Activated T-helper 1 cell treated with anti-CD3 and anti-CD28 coated beads, Interleukin-2, amount 50 U/mL, for 16 hours (primary cell): Measurements from ENCODE around the gene CPSF7.
"Not testable (repeated sequence)": the region's sequence is repeated elsewhere in the genome, so short reads cannot be mapped to it uniquely, and the experiment has no call there.

ENCODE experiments used
- DNase-seq, 2 donors: peaks; one replicate each; pipeline ENCODE4 v3.0.0-alpha.2; 2020; ENCODE audit warnings: low read depth in 1 of 2, low spot score in 1 of 2

Gene CPSF7

DNA sequence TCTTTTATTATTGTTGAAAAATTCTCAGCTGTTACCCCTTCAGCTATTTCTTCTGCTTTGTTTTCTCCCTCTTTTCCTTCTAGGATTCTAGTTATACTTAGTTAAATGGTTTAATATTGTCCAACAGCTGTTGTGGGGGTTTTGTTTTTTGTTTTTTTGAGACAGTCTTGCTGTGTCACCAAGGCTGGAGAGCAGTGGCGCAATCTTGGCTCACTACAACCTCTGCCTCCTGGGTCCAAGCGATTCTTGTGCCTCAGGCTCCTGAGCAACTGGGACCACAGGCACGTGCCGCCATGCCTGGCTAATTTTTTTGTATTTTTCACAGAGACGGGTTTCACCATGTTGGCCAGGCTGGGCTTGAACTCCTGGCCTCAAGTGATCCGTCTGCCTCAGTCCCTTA, 12.8 kb upstream of the CPSF7 start:
- no peak for DNase-seq

DNA sequence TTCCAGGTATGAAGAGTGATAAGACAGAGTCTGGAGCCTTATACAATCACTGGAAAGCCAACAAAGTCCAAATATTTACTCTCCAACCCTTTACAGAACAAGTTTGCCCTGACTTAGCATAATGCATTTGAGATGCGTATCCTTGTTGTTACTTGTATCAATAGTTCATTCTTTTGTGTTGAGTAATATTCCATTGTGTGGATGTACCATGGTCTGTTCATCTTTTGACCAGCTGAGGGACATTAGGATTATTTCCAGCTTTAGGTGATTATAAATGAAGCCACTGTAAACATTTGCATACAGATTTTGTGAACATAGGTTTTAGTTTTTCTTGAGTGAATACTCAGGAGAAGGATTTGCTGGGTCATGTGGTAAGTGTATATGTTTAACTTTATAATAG, 9.8 kb upstream of the CPSF7 start:
- DNase-seq, result no peak

DNA sequence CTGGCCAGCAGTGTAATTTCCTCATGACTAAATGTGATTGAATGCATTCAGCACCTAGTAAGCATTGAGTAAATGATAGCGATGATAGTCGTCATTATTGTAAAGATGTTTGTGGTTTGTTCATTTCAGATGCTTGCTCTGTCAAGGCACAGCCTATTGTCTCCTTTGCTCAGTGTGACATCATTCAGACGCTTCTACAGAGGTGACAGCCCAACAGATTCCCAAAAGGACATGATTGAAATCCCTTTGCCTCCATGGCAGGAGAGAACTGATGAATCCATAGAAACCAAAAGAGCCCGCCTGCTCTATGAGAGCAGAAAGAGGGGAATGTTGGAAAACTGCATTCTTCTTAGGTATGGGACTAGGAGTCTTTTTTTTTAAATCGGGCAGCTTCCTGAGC, 7.7 kb upstream of the CPSF7 start:
- no peak for DNase-seq

DNA sequence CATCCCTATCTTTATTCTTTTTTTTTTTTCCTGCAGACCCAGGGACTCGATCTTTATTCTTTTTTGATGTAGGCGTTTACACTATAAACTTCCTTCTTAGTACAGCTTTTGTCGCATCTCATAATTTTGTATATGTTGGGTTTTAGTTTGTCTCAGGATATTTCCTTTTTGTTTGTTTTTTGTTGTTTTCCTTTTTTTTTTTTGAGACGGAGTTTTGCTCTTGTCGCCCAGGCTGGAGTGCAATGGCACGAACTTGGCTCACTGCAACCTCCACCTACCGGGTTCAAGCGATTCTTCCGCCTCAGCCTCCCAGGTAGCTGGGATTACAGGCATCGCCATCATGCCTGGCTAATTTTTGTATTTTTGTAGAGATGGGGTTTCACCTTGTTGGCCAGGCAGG, 1.1 kb upstream of the CPSF7 start:
- DNase-seq, result not testable (repeated sequence)

DNA sequence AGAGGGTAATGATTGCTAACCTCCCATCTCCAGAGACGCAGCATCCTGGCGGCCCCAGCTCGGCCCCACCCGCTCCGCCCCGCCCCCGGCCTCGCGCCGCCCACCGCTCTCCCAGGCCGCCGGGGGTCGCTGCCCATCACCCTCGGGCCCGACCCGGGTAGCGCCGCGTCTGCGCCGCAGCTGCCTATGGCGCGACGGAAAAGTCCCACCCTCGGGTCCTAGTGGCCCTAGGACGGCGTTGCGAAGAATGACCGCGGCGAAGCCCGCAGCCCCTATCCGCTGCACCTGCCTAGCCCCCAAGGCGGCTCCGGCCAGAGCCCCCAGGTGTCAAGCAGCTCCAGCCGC, 457 bp downstream of the CPSF7 start:
- DNase-seq, result peak; percentile 20 to 65

DNA sequence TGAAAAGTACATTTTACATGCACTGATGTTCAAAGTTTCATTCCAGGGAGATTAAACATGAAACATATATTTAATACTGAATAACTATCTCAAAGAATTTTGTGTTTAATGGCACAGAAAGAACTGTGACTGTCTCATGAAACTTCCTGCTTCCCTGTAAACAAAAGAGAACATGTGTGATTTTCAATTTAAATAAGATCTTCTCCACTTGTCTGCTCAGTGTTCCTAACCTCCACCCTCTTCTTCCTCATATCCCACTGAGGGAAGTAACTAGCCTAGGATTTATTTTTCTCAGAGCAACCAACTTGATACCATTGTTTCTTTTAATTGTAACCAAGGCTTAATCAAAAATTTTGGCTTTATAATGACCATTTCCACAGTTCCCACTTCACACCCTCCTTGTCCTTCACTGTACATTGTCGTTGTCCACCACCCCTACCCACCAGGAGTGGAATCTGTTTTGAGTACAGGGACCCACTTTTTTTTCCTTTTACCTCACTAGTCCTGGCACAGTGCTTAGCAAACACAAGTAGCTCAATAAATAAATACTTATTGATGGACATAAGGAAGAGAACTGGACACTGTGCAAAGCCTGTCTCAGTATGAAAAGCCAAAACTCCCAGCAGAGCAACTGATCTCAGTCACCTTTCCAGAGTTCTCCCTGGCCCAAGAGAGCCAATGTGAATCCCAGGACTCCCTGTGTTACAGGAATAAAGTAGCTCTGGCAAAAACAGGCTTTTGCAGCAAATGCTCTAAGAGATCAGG, 4.2 kb downstream of the CPSF7 start:
- no peak for DNase-seq

DNA sequence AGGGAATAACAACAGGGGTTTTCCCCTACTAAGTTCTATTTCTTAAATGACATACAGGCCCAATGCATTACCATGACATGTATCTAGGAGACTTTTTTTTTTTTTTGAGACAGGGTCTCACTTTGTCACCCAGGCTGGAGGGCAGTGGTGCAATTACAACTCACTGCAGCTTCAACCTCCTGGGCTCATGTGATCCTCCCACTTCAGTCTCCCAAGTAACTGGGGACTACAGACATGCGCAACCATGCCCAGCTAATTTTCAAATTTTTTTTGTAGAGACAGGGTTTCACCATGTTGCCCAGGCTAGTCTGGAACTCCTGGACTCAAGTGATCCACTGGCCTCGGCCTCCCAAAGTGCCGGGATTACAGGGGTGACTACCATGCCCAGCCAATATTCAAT, 7.5 kb downstream of the CPSF7 start:
- DNase-seq, result no peak

DNA sequence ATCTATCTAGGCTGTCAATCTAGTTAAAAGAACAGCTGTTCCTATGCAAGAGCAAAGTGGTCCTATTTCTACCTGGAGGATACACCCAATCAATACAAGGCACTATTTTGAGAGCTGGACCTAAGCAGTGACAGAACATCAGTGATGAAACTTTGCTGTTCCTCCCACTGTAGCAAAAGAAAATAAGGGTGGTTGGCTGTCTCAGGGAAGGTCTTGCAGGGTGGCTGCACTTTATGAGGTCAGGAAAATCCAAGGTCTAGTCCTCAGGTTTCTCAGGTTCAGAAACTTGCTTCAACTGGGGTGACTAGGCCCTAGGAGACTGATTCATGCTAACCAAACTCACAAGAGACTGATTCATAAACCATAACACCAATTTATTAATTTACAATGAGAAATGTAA, 11.6 kb downstream of the CPSF7 start:
- DNase-seq, result no peak

DNA sequence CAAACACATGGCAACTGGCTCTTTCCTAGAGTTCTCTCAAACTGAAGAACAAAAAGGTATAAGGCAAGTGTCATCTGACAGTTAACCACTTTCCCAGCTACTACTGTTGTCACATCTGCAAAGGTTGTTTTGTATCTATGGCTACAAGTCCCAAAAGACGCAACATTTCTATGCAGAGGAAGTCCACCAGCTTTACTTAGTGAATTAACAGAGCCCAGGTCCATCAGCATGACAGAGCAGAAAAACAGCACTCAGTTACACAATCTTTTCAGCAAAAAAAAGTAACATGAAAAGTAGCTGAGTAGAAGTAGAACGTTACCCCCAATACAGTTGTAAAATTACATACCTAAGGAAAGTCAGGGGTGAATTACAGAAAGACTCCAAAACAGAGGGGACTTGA, 12.1 kb downstream of the CPSF7 start:
- DNase-seq, result no peak

DNA sequence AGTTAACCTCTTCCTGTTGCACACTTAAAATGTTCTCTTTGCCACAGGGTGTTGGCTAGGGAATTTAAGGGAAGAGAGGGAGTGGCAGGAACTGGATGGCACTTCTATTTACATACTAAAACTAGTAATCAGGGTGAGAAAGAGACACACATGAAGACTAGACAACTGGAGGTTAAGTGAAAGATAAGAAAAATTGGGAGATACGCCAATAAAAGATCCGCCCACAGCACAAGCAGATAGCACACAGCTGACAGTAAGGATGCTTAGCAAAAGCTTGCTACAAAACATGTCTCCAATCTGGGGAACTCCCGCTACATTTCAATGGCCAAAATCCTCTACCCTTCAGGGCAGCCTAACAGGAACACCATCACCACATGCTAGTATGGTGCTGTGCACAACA, 12.8 kb downstream of the CPSF7 start:
- no peak for DNase-seq

DNA sequence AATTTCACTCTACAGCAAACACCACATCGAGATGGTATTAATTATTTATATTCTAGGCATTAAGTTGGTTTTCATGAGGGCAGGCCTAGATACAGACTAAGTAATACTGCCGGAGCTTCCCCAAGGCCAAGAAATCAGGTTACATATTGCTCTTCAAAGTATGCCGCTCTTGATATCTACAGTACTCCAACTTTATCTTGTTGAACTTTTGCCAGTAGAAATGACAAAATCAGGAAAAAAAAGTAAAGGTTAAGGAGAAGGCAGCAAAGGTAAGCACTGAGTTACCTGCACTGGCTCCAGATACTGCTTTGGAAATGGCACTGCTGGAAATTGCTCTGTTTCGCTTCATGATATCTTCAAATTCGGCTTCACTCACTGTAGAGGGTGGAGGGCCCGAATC, 14.4 kb downstream of the CPSF7 start:
- no peak for DNase-seq

DNA sequence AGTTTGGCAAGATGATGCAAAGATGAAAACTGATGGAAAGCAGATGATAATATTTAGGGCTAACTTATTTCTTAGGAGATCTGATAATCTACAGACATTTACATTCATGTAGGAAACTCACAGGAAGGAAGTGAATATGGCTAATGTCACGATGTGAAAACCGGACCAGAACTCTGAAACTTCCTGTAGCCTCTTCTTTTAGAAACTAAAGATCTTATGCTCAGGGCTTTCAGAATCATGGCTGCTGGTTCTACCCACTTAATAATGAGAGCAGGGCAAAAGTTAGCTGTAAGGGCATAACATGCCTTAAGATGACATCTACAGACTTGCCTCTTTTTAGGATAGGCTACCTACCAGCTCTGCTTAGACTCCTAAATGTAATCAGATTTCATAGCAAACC, 15.2 kb downstream of the CPSF7 start:
- DNase-seq, result no peak

DNA sequence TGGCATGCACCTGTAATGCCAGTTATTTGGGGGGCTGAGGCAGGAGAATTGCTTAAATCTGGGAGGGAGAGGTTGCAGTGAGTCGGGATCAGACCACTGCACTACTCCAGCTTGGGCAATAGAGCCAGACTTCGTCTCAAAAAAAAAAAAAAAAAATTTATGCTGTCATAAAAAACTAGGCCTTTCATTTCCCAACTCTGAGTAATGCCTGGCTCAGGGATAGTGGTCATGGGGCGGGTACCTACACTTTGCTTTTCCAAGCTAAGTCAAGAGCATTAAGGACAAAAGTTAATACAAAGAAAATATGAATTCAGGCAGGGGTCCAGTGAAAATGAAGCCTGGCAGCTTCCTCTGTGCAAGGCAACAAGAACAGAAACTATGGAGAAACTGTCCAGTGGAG, 16.3 kb downstream of the CPSF7 start:
- no peak for DNase-seq

DNA sequence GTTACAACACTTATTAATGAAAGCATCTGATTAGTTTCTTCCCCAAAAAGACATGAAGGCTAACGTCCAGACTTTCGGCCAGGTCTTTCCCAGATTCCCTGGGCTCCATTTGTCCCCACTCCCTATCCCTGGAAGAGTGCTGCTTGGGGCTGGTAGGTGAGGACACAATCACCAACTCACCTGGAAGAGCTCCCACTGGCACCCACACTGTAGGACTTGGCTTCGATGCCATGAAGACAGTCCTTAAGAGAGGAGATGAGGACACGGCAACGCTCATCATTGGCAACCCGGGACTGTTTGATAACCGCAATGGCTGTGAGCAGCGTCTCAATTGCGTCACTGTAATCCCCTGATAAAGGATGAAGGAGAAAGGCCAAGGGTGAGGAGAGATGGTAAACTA, 18.2 kb downstream of the CPSF7 start:
- no peak for DNase-seq

DNA sequence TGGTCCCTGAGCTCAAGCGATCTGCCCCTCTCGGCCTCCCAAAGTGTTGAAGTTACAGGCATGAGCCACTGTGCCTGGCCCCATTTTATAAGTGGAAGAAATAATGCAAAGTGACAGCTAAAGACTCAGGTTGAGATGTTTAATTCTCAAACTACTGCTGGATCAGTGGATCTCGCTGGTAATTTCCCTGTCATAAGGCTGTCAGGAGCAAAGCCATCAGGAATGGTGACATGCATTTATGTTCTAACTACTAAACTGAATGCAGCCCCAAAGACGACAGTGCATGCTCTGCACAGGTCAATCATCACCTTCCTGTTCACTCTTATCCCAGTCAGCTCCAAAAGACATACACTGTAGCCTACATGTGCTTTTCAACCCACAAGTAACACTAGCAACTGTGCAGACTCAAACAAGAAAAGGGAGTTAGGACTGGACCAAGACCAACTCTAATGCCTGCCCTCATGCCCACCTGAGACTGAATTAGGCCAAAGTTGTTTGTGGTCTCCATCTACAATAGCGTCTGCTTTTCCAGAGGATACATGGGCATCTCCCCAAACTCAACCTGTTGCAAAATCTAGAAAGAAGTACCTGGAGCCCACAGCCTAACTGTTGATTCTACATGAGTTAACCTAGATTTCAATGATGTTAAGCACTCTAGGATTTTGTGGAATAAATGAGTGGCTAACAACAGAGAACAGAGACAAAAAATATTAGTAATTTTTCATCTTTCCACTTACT, 22.6 kb downstream of the CPSF7 start:
- no peak for DNase-seq

DNA sequence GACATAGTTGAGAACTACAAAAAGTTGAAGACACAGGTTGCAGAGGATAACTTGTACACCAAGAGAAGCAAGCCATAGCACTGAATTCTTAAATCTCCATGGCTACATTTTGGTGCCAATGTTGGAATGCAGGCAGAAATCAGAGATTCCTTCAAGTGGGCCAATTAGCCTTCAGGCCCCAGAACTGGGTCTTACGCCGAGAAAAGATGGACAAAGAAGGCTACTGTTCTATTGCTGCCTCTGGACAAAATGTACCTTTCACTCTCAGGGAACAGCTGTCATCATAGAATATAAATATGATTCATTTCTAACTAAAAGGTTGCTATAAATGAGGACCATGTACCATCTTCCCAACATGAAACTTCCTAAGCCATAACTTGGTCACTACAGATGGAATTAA, 23.7 kb downstream of the CPSF7 start:
- DNase-seq, result no peak

DNA sequence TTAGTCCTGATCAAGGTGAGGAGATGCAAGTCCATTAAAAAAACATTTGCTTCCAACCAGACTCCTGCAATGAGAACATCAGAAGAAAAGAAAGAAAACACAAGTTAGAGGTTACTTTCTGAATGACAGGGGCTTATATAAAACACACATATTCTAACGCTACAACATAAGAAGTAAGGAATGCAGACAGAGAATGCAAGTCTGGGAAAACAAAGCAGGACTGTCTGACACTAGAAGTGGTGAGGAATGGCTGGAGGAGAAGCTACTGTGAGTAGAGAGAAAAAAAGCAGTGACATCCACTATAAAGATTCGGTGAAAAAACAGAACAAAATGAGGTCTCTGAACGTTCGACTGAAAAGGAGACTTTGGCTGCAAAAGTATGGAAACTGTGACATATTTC, 25.1 kb downstream of the CPSF7 start:
- DNase-seq, result no peak

DNA sequence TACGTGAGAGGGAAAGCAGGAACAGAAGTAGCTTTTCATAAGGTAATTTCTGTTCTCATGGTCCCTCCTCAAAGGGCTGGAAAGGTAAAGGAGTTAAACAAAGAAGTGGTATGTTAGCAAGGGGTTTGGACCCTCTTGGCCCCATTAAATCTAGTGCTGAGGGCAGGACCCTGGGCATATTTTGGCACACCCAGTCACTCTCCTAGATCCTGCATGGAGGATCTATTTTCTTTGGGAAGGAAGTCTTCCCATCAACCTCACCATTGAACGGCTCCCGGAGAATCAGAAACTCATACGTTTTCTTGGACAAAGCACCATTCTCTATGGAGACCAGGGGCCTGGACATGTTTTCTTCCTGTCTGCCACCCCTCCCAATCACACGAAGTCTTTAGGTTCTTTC, 25.7 kb downstream of the CPSF7 start:
- no peak for DNase-seq

DNA sequence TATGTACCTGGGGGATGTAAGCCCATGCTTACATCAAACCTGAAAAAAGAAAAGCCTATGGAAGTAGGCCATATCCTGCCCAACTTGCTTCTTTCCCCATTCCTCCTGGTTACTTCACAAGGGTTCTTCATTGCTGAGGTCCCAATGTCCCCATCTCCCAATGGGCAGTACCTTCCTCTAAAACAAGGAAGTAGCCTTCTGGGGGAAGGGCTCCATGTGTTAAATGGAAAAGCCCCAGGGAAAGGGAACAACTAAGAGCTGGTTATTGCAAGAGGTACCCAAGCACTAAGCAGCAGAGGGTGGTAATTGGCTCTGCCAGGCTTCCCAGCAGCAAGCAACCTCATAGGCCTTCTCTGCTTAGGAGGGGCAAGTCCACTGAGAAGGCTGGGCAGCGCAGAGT, 26.1 kb downstream of the CPSF7 start:
- DNase-seq, result no peak

DNA sequence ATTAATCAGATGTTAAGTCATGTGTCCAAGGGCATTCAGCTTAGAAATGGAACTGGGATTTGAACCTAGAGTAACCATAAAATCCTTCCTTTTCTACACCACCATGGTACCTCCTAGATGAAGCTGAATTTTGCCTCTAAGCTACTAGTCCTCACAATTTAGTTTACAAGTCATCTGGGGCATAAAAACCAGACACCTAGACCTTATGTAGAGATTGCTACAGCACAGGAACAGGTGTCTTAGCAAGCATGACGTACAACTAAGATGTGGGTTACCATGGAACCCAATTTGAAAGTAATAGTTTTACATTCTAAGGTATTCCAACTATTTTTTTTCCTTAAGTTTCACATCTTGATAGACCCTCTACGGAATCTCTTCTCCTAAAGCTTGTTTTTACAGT, 28.2 kb downstream of the CPSF7 start:
- no peak for DNase-seq

DNA sequence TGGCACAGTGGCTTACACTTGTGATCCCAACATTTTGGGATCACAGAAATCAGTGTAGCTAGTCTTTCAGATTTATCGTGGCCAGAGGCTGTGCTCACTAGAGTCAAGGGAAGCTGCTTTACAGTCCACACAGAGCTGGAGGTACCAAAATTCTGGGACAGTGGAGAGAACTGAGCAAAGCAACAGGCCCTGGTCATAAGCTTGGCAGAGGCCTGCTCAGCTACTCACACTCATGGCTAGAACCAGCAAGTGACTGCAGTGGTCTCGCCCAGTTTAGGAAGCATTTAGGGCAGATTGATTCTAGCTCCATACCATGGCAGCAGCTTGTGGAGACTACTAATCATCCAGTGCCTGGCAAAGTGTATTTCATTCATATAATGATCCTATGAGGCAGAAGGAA, 28.6 kb downstream of the CPSF7 start:
- DNase-seq, result no peak

DNA sequence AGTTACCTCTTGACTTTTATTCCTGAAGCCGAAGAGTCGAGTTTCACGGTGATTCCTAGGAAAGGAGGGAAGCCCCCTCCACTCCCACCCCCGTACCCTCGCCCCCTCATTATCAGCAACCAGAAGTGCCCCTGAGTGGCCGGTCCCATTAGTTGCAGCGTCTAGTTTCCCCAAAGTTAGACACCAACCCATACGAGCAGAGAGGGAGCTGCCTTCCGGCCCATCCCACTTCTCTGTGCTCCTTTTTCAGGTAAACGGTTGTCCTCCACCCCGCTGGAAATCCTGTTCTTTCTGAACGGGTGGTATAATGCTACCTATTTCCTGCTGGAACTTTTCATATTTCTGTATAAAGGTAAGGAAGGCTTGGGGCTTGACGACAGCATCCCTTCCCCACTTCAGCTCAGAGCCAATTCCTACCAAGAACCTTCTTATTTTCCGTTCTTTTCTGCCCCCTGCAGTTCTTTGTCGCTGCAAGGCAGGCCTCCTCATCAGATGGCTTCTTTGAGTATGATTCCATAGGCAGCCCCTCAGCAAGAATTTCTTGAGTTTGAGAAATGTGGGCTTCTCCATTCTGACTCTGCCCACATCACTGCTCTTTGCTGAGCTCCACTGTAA, 36.7 kb downstream of the CPSF7 start:
- no peak for DNase-seq

DNA sequence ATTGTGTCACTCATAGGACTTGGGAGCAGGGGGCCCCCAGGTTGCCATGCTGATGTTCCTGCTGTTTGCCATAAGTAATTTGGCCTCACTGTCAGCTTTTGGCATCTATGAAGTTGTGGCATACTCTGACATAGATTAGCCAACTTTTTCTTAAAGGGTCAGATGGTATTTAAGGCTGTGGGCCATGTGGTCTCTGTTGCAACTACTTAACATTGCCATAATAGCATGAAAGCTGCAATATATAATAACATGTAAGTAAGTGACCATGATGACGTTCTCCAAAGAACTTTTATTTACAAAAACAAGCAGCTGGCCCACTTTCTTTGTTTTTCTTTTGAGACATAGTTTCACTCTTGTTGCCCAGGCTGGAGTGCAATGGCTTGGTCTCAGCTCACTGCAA, 39.6 kb downstream of the CPSF7 start:
- DNase-seq, result no peak
